CD14-positive monocyte (primary cell): ENCODE results near the gene HPSE2. TPM values are rescaled to one million over a fixed set of nuclear protein-coding genes. Genes with fewer than 3 reads are reported as not detected.

Experiments used
- DNase-seq, 3 donors: peaks; one replicate each; pipeline ENCODE4 v3.0.0-alpha.2; 2011 to 2022
- H2AFZ ChIP-seq: 2 replicates; pipeline ENCODE4 v1.6.0; 2012; ENCODE audit warnings: mild to moderate bottlenecking, low read depth, low read length, inconsistent platforms; ENCODE audit not compliant: insufficient read depth, poor library complexity, severe bottlenecking
- H3K27ac ChIP-seq, 2 donors: 1 replicate in 1 of 2; 2 replicates in 1 of 2; pipeline ENCODE4 v1.5.1; 2012 to 2013; ENCODE audit warnings: low read length in 2 of 2, control low read depth in 1 of 2, inconsistent platforms in 1 of 2, low read depth in 1 of 2, mild to moderate bottlenecking in 1 of 2
- H3K27me3 ChIP-seq, 2 donors: one replicate each; pipeline versions ENCODE4 v1.6.0 to v1.6.1; 2011 to 2013; ENCODE audit warnings: low read length in 2 of 2; ENCODE audit not compliant: control insufficient read depth in 2 of 2, insufficient read depth in 2 of 2
- H3K36me3 ChIP-seq, 2 donors: replicated peaks in 1 of 2; 1 replicate in 1 of 2; 2 replicates in 1 of 2; pipeline versions ENCODE4 v1.5.1 to v1.6.1; 2012 to 2013; ENCODE audit warnings: low read length in 2 of 2, control low read depth in 1 of 2, inconsistent platforms in 1 of 2, mild to moderate bottlenecking in 1 of 2; ENCODE audit not compliant: insufficient read depth in 2 of 2, control insufficient read depth in 1 of 2
- H3K4me1 ChIP-seq, 2 donors: 1 replicate in 1 of 2; 2 replicates in 1 of 2; pipeline versions ENCODE4 v1.5.1 to v1.6.1; 2012 to 2013; ENCODE audit warnings: low read length in 2 of 2, control low read depth in 1 of 2, inconsistent platforms in 1 of 2, mild to moderate bottlenecking in 1 of 2, moderate library complexity in 1 of 2; ENCODE audit not compliant: insufficient read depth in 2 of 2, control insufficient read depth in 1 of 2
- H3K4me2 ChIP-seq: replicated peaks from 2 replicates; pipeline ENCODE3; 2012; ENCODE audit warnings: low read length, moderate library complexity, mild to moderate bottlenecking; ENCODE audit not compliant: poor library complexity, severe bottlenecking; ENCODE audit errors: extremely low read depth
- H3K4me3 ChIP-seq, 3 experiments: fragments of 200-600 bp in 1 of 3; sonication (generic) in 1 of 3; replicated peaks in 1 of 3; 1 replicate in 2 of 3; 2 replicates in 1 of 3; pipeline ENCODE4 v1.5.1; 2011 to 2013; ENCODE audit warnings: low read length in 3 of 3, mild to moderate bottlenecking in 3 of 3, control low read depth in 2 of 3, low read depth in 2 of 3, inconsistent platforms in 1 of 3, moderate library complexity in 1 of 3
- H3K79me2 ChIP-seq: 2 replicates; pipeline ENCODE4 v1.6.0; 2012; ENCODE audit warnings: mild to moderate bottlenecking, control low read depth, inconsistent platforms, low read length, moderate library complexity; ENCODE audit not compliant: insufficient read depth
- H3K9ac ChIP-seq: 2 replicates; pipeline ENCODE4 v1.6.0; 2017; ENCODE audit warnings: low read length, mild to moderate bottlenecking; ENCODE audit not compliant: insufficient read depth, poor library complexity, severe bottlenecking
- H3K9me3 ChIP-seq, 2 donors: replicated peaks in 1 of 2; 1 replicate in 1 of 2; 2 replicates in 1 of 2; pipeline versions ENCODE4 v1.5.1 to v1.6.1; 2012 to 2013; ENCODE audit warnings: low read length in 2 of 2, control low read depth in 1 of 2; ENCODE audit not compliant: control insufficient read depth in 1 of 2, insufficient read depth in 1 of 2
- H4K20me1 ChIP-seq: 2 replicates; pipeline ENCODE4 v1.6.0; 2012; ENCODE audit warnings: mild to moderate bottlenecking, low read length, control low read depth, moderate library complexity; ENCODE audit not compliant: insufficient read depth
- H3K27ac Mint-ChIP-seq, 7 donors: one replicate each; pipeline ENCODE4 v1.8.0; 2020; ENCODE audit warnings: mild to moderate bottlenecking in 7 of 7, mixed read lengths in 7 of 7, moderate library complexity in 6 of 7, inconsistent platforms in 2 of 7
- H3K27me3 Mint-ChIP-seq, 3 donors: one replicate each; pipeline ENCODE4 v1.8.0; 2021 to 2022; ENCODE audit warnings: low read depth in 3 of 3, mild to moderate bottlenecking in 3 of 3, mixed read lengths in 3 of 3, moderate library complexity in 3 of 3, inconsistent platforms in 1 of 3
- H3K36me3 Mint-ChIP-seq, 2 donors: one replicate each; pipeline ENCODE4 v1.8.0; 2020; ENCODE audit warnings: mixed read lengths in 2 of 2, inconsistent platforms in 1 of 2, mild to moderate bottlenecking in 1 of 2
- H3K4me1 Mint-ChIP-seq: one replicate; pipeline ENCODE4 v1.8.0; 2020; ENCODE audit warnings: mild to moderate bottlenecking, mixed read lengths
- H3K4me3 Mint-ChIP-seq, 2 donors: one replicate each; pipeline ENCODE4 v1.8.0; 2020; ENCODE audit warnings: mild to moderate bottlenecking in 2 of 2, mixed read lengths in 2 of 2, moderate library complexity in 1 of 2
- H3K9me3 Mint-ChIP-seq, 7 donors: one replicate each; pipeline ENCODE4 v1.8.0; 2020 to 2022; ENCODE audit warnings: mixed read lengths in 7 of 7, mild to moderate bottlenecking in 6 of 7, moderate library complexity in 6 of 7, inconsistent platforms in 2 of 7
- CTCF ChIP-seq: fragments of 200-600 bp; IDR thresholded peaks from one replicate; pipeline ENCODE4 v1.8.0; 2022; ENCODE audit warnings: antibody characterized with exemption, mild to moderate bottlenecking
- WGBS: methylation state at CpG from one replicate; pipeline ENCODE4 v1.1.5; 2013; ENCODE audit warnings: missing lambda C conversion rate; ENCODE audit not compliant: insufficient coverage; 5-methylcytosine and 5-hydroxymethylcytosine counted together
- intact Hi-C, 2 donors: fragments of 100-400 bp; cut with micrococcal nuclease; formaldehyde crosslinking; loops; one replicate each; pipeline versions ENCODE4 v1.15.0 to v1.15.1; 2023
- polyA plus RNA-seq, 3 donors: library from polyadenylated mRNA; depleted of rRNA in 1 of 3; unstranded in 2 of 3; stranded (reverse) in 1 of 3; fragments of 300-500 nt in 2 of 3; fragments of >200 nt in 1 of 3; fragmentation: Illumina TruSeq in 2 of 3; gene quantifications; 1 replicate in 2 of 3; 2 replicates in 1 of 3; pipeline ENCODE4 v1.2.3, GENCODE V29; 2012 to 2021

HPSE2 gene
- polyA plus RNA-seq, 3 donors, result not detected

GRCh38 chr10:98758463-98758862, 477.2 kb downstream of the HPSE2 start:
- H3K36me3 Mint-ChIP-seq, result no peaks in the 10 kb centered on the region
- H3K27me3 Mint-ChIP-seq, result peaks cover 2 to 5% (median 2%) of the 10 kb centered on the region in 3 donors
- intact Hi-C loops, result no loop called here
- Histone ChIP-seq H3K4me2 (no peak overlapping the region), H2AFZ (no peak overlapping the region), H3K79me2 (no peaks in the 10 kb centered on the region), H4K20me1 (no peaks in the 10 kb centered on the region), H3K27me3 (no peaks in the 10 kb centered on the region), H3K9ac (no peak overlapping the region), H3K4me3 (no peak overlapping the region), H3K4me1 (no peaks in the 10 kb centered on the region), H3K9me3 (no peaks in the 10 kb centered on the region), H3K36me3 (no peaks in the 10 kb centered on the region), H3K27ac (no peak overlapping the region)
- no peak for DNase-seq
- no peaks in the 10 kb centered on the region for H3K4me1 Mint-ChIP-seq
- WGBS, result no CpG with 5 or more reads among the region's 3 CpGs
- H3K4me3 Mint-ChIP-seq, result no peak overlapping the region
- no peak overlapping the region for H3K27ac Mint-ChIP-seq
- TF ChIP-seq CTCF, result no peak
- H3K9me3 Mint-ChIP-seq, result peaks cover 0 to 6% (median 0%) of the 10 kb centered on the region in 7 donors

- TF ChIP-seq CTCF, result no peak
- peaks cover 0 to 1% (median 0%) of the 10 kb centered on the region in 3 donors for H3K27me3 Mint-ChIP-seq
- H3K27ac Mint-ChIP-seq, result no peak overlapping the region
- no peaks in the 10 kb centered on the region for H3K4me1 Mint-ChIP-seq
- Histone ChIP-seq H3K4me2 (no peak overlapping the region), H3K27me3 (no peaks in the 10 kb centered on the region), H3K4me3 (no peak overlapping the region), H3K27ac (no peak overlapping the region), H3K9me3 (no peaks in the 10 kb centered on the region), H3K36me3 (no peaks in the 10 kb centered on the region), H2AFZ (no peak overlapping the region), H4K20me1 (no peaks in the 10 kb centered on the region), H3K4me1 (no peaks in the 10 kb centered on the region), H3K79me2 (no peaks in the 10 kb centered on the region), H3K9ac (no peak overlapping the region)
- no peak for DNase-seq
- peaks cover 0 to 6% (median 0%) of the 10 kb centered on the region in 7 donors for H3K9me3 Mint-ChIP-seq
- no peak overlapping the region for H3K4me3 Mint-ChIP-seq
- intact Hi-C loops, result no loop called here
- no CpG with 5 or more reads among the region's 1 CpG for WGBS
- no peaks in the 10 kb centered on the region for H3K36me3 Mint-ChIP-seq
Measured at GRCh38 chr10:98748298-98748697, 487.4 kb downstream of the HPSE2 start.
